Left lobe of liver (tissue), 2 donors: ENCODE data around the gene EVC. TPM values are rescaled to one million over a fixed set of nuclear protein-coding genes. Genes with fewer than 3 reads are reported as not detected.

ENCODE experiments used
- ATAC-seq: fragments of 200-7000 bp; cut with Tn5 transposase; one replicate; pipeline ENCODE4 v1.9.1; 2020; ENCODE audit warnings: mild to moderate bottlenecking, moderate library complexity
- DNase-seq: peaks from one replicate; pipeline ENCODE4 v3.0.0-alpha.2; 2020; ENCODE audit warnings: low spot score
- total RNA-seq: library from RNA; stranded (reverse); gene quantifications from one replicate; pipeline ENCODE4 v1.2.1, GENCODE V29; 2021
- donor health status: DM: no; HTN: no; CAD: no; lungs with moderate emphysema.
- donor health status: DM: no; HTN: yes; CAD: no.

Gene EVC
- total RNA-seq, 1 donor from 2014 or later = 11.0 TPM

GRCh38 chr4:5783486-5783885 is 72.5 kb downstream of the EVC start:
- DNase-seq (peak; percentile 18), ATAC-seq (no peak)

GRCh38 chr4:5784021-5784420 is 73.0 kb downstream of the EVC start:
- DNase-seq (peak; percentile 5), ATAC-seq (no peak)

- no peak for ATAC-seq
- peak; percentile 19 for DNase-seq
Measured at GRCh38 chr4:5784960-5785611, 74.1 kb downstream of the EVC start.

GRCh38 chr4:5785806-5786680 is 75.0 kb downstream of the EVC start:
- ATAC-seq (no peak), DNase-seq (no peak)

GRCh38 chr4:5787311-5787710 is 76.3 kb downstream of the EVC start:
- no peak for DNase-seq
- no peak for ATAC-seq

GRCh38 chr4:5788144-5788543 is 77.1 kb downstream of the EVC start:
- DNase-seq = peak; percentile 10

GRCh38 chr4:5789141-5789540 is 78.1 kb downstream of the EVC start:
- DNase-seq (peak; percentile 11), ATAC-seq (no peak)

More at GRCh38 chr4:5788144-5788543, 77.1 kb downstream of the EVC start:
- ATAC-seq = no peak

- no peak for ATAC-seq
- DNase-seq = no peak
Measured at GRCh38 chr4:5790546-5790857, 79.5 kb downstream of the EVC start.

GRCh38 chr4:5791654-5792053 is 80.7 kb downstream of the EVC start:
- DNase-seq = no peak

GRCh38 chr4:5793514-5793913 is 82.5 kb downstream of the EVC start:
- DNase-seq (no peak), ATAC-seq (no peak)

More at GRCh38 chr4:5791654-5792053, 80.7 kb downstream of the EVC start:
- ATAC-seq = no peak

GRCh38 chr4:5795580-5795979 is 84.6 kb downstream of the EVC start:
- ATAC-seq (no peak), DNase-seq (no peak)

- ATAC-seq (no peak), DNase-seq (no peak)
Measured at GRCh38 chr4:5796976-5797375, 86.0 kb downstream of the EVC start.

- ATAC-seq (no peak), DNase-seq (no peak)
Measured at GRCh38 chr4:5797866-5798265, 86.9 kb downstream of the EVC start.

- ATAC-seq = no peak
Measured at GRCh38 chr4:5798462-5798861, 87.5 kb downstream of the EVC start.

GRCh38 chr4:5798946-5799345 is 87.9 kb downstream of the EVC start:
- ATAC-seq = no peak

More at GRCh38 chr4:5798462-5798861, 87.5 kb downstream of the EVC start:
- no peak for DNase-seq

GRCh38 chr4:5799406-5799805 is 88.4 kb downstream of the EVC start:
- DNase-seq (no peak), ATAC-seq (no peak)

More at GRCh38 chr4:5798946-5799345, 87.9 kb downstream of the EVC start:
- DNase-seq = no peak

GRCh38 chr4:5800496-5800895 is 89.5 kb downstream of the EVC start:
- DNase-seq (no peak), ATAC-seq (no peak)

GRCh38 chr4:5801696-5802095 is 90.7 kb downstream of the EVC start:
- ATAC-seq = no peak

GRCh38 chr4:5802565-5802964 is 91.6 kb downstream of the EVC start:
- no peak for ATAC-seq
- DNase-seq = no peak

More at GRCh38 chr4:5801696-5802095, 90.7 kb downstream of the EVC start:
- DNase-seq = no peak

GRCh38 chr4:5804656-5805055 is 93.7 kb downstream of the EVC start:
- ATAC-seq = no peak

GRCh38 chr4:5805270-5805669 is 94.3 kb downstream of the EVC start:
- DNase-seq (no peak), ATAC-seq (no peak)

More at GRCh38 chr4:5804656-5805055, 93.7 kb downstream of the EVC start:
- no peak for DNase-seq

- ATAC-seq (no peak), DNase-seq (no peak)
Measured at GRCh38 chr4:5808081-5808741, 97.2 kb downstream of the EVC start.
